DOHH2 (cell line): ENCODE results near the gene UGT1A5.

Experiments
- H3F3A ChIP-seq: fragments of 200-600 bp; sonication (generic), shearing (Covaris generic); 2 replicates; pipeline ENCODE4 v1.6.0; 2016; ENCODE audit warnings: antibody characterized with exemption, mild to moderate bottlenecking; ENCODE audit not compliant: control insufficient read depth, insufficient read depth
- H3K27ac ChIP-seq: fragments of 200-600 bp; sonication (generic); 2 replicates; pipeline ENCODE4 v1.5.1; 2014; ENCODE audit warnings: low read depth, mild to moderate bottlenecking, low read length, moderate library complexity
- H3K27me3 ChIP-seq: fragments of 200-600 bp; sonication (generic); 2 replicates; pipeline ENCODE4 v1.6.1; 2014; ENCODE audit warnings: mild to moderate bottlenecking, low read length, mixed read lengths; ENCODE audit not compliant: control insufficient read depth
- H3K36me3 ChIP-seq: fragments of 200-600 bp; sonication (generic); 2 replicates; pipeline ENCODE4 v1.6.1; 2014; ENCODE audit warnings: mild to moderate bottlenecking, low read length, moderate library complexity, mixed read lengths; ENCODE audit not compliant: control insufficient read depth
- H3K4me1 ChIP-seq: fragments of 200-600 bp; sonication (generic); 2 replicates; pipeline ENCODE4 v1.6.1; 2014; ENCODE audit warnings: mild to moderate bottlenecking, low read length, mixed read lengths; ENCODE audit not compliant: control insufficient read depth
- H3K4me2 ChIP-seq: fragments of 200-600 bp; sonication (generic); 2 replicates; pipeline ENCODE4 v1.6.0; 2014; ENCODE audit warnings: mild to moderate bottlenecking, low read length, moderate library complexity
- H3K4me3 ChIP-seq: fragments of 200-600 bp; sonication (generic); 2 replicates; pipeline ENCODE4 v1.5.1; 2014; ENCODE audit warnings: mild to moderate bottlenecking, low read length, mixed read lengths
- H3K79me2 ChIP-seq: fragments of 200-600 bp; sonication (generic); 2 replicates; pipeline ENCODE4 v1.6.1; 2014; ENCODE audit warnings: mild to moderate bottlenecking, low read length, mixed read lengths; ENCODE audit not compliant: control insufficient read depth
- H3K9me2 ChIP-seq: fragments of 200-600 bp; sonication (generic); replicated peaks from 2 replicates; pipeline ENCODE4 v1.6.1; 2014; ENCODE audit warnings: mild to moderate bottlenecking, low read length, mixed read lengths; ENCODE audit not compliant: control insufficient read depth
- H3K9me3 ChIP-seq: fragments of 200-600 bp; sonication (generic); 2 replicates; pipeline ENCODE4 v1.6.1; 2014; ENCODE audit warnings: antibody characterized with exemption, low read length, mixed read lengths; ENCODE audit not compliant: control insufficient read depth, insufficient read depth
- H4K20me1 ChIP-seq: fragments of 200-600 bp; sonication (generic); 2 replicates; pipeline ENCODE4 v1.6.0; 2014; ENCODE audit warnings: low read depth, mild to moderate bottlenecking, antibody characterized with exemption, low read length, moderate library complexity; ENCODE audit not compliant: control insufficient read depth, insufficient read depth
- CTCF ChIP-seq: fragments of 200-600 bp; sonication (generic); IDR thresholded peaks from one replicate; pipeline ENCODE4 v1.5.1; 2014; ENCODE audit warnings: antibody characterized with exemption, mild to moderate bottlenecking, low read depth, low read length; ENCODE audit not compliant: poor library complexity, severe bottlenecking
- EZH2phosphoT487 ChIP-seq: fragments of 200-600 bp; sonication (generic); IDR thresholded peaks from 2 replicates; pipeline ENCODE4 v1.6.1; 2017; ENCODE audit warnings: borderline replicate concordance, mild to moderate bottlenecking, antibody characterized with exemption, low read length, moderate library complexity, mixed read lengths

UGT1A5 gene

GRCh38 chr2:233817995-233818638 lies 105.4 kb downstream of the UGT1A5 start:
- Histone ChIP-seq H3K36me3 (no peaks in the 10 kb centered on the region), H3F3A (no peaks in the 10 kb centered on the region), H3K4me3 (no peak overlapping the region), H3K9me2 (no peaks in the 10 kb centered on the region), H3K4me2 (no peak overlapping the region), H4K20me1 (no peaks in the 10 kb centered on the region), H3K27ac (no peak overlapping the region), H3K79me2 (no peaks in the 10 kb centered on the region), H3K27me3 (no peaks in the 10 kb centered on the region), H3K4me1 (no peaks in the 10 kb centered on the region), H3K9me3 (peaks cover 5% of the 10 kb centered on the region; the same call in 1 of the 2 replicates)
- TF ChIP-seq CTCF, result no peak
- TF ChIP-seq EZH2phosphoT487, result no peak

GRCh38 chr2:233818639-233819621 lies 106.2 kb downstream of the UGT1A5 start:
- Histone ChIP-seq H3K4me2 (no peak overlapping the region), H3K4me3 (no peak overlapping the region), H3K4me1 (no peaks in the 10 kb centered on the region), H3F3A (no peaks in the 10 kb centered on the region), H3K79me2 (no peaks in the 10 kb centered on the region), H3K9me2 (no peaks in the 10 kb centered on the region), H4K20me1 (no peaks in the 10 kb centered on the region), H3K36me3 (no peaks in the 10 kb centered on the region), H3K9me3 (peaks cover 3% of the 10 kb centered on the region; the same call in 1 of the 2 replicates), H3K27ac (no peak overlapping the region), H3K27me3 (no peaks in the 10 kb centered on the region)
- TF ChIP-seq EZH2phosphoT487 (no peak), CTCF (no peak)

- no peaks in the 10 kb centered on the region for H4K20me1 ChIP-seq
- no peak overlapping the region for H3K4me2 ChIP-seq
- H3K36me3 ChIP-seq, result no peaks in the 10 kb centered on the region
- no peaks in the 10 kb centered on the region for H3K4me1 ChIP-seq
- no peak for TF ChIP-seq CTCF
- TF ChIP-seq EZH2phosphoT487, result no peak
- no peaks in the 10 kb centered on the region for H3K9me2 ChIP-seq
- H3K27me3 ChIP-seq, result no peaks in the 10 kb centered on the region
- H3K79me2 ChIP-seq, result no peaks in the 10 kb centered on the region
- H3F3A ChIP-seq, result no peaks in the 10 kb centered on the region
- H3K9me3 ChIP-seq, result no peaks in the 10 kb centered on the region
- H3K4me3 ChIP-seq, result no peak overlapping the region
- no peak overlapping the region for H3K27ac ChIP-seq
Measured at GRCh38 chr2:233819884-233820773, 107.4 kb downstream of the UGT1A5 start.
